GM19193 (cell line): Measurements from ENCODE around the gene KCNC2.

Experiments used
- POLR2A ChIP-seq: IDR thresholded peaks from 4 replicates; pipeline ENCODE4 v1.6.1; 2011; ENCODE audit not compliant: insufficient read depth, insufficient read length; ENCODE audit errors: extremely low read depth

Gene KCNC2

DNA sequence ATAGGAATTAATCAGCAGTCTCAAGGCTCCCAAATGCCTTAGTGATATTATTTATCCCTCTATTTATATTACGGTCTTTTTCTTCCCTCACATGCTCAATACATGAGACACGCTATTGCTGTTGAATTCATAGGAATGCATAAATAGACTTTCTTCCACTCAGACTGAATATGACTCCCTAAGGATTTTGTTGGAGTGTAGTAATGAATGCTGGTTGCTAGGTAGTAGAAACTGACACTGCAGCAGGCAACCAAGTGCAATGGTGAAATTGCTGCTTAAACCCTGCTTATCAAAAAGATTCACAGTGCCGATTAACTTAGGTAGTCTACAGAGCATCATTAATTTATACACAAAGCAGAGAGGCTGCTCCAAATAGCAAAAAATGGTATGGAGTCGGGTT is 168.2 kb downstream of the KCNC2 start:
- TF ChIP-seq POLR2A: no peak

DNA sequence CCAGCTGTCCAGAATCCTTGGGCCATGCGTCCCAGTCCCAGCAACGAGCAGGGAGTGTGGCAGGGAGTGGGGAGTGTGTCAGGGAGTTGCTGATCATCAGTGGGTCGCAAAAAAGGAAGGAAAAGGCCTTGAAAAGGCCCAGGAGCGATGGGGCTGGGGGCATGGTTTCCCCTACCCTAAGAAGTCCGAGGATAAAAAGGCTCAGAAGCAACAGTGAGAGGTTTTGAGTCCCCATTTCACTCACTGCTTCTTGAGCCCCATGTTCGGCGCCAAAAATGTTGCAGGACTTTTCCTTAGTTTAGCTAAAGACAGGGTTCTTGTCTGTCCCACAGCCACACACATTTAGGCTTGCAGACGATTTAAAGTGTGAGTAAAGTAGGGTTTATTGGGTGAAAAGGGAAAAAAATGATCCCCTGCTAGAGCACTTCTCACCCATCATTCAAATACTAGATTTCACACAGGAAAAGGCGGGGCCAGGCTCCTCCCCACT is 189.5 kb downstream of the KCNC2 start:
- no peak for TF ChIP-seq POLR2A

- no peak for TF ChIP-seq POLR2A
Measured at GRCh38 chr12:75011120-75011519, 198.5 kb downstream of the KCNC2 start.

DNA sequence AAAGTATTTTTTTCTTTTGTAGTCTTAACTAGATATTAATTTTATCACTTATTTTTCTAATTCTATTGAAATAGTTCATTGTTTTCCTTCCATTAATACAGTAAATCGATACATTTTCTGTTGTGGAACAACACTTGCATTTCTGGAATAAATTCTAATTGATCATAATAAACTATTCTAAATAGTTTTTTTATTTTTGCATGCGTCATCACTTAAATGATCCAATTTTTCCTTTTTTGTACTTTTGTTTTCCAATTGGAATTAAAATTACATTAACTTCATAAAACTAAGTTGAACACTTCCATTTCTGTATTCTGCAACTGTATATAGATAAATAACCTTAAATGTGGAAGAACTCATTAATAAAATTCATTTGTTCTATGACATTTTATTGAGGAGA is 202.5 kb downstream of the KCNC2 start:
- no peak for TF ChIP-seq POLR2A

DNA sequence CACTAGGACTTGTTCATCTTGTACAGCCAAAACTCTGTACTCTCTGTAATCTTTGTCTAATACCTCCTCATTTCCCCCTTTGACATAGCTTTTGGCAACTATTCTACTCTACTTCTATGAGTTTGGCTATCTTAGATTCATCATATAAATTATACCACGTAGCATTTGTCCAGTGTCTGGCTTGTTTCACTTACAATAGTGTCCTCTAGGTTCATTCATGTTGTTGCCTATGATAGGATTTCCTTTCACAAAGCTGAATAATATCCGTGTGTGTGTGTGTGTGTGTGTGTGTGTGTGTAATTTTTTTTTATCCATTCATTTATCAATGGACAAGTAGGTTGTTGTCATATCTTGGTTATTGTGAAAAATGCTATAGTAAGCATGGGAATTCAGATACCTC is 209.5 kb downstream of the KCNC2 start:
- no peak for TF ChIP-seq POLR2A

DNA sequence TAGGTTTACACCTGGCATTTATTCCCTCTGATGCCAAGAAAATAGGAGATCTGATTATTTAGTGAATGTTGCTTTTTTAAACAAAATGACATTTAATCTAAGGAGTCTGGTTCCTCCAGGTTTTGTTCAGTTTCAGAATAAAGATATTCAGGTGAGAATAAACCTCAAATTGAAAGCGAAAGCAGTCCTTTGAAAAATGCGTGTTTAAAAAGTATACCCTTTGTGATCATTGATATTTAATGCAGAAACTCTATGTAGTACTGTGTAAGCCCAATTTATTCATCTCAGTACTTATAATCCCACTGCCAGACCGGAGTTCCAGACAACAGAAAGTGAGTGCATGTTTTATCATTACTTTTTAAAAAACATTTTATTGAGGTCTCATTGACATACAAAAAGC is 210.2 kb downstream of the KCNC2 start:
- no peak for TF ChIP-seq POLR2A
